Bone marrow (tissue), 2 donors: ENCODE results near the gene PEAK1.
A peak's percentile ranks its signal among the peaks of the same experiment; 100 is the strongest.

Experiments used
- DNase-seq, 2 donors: peaks; one replicate each; lab custom pipeline; 2025; lab: John Stamatoyannopoulos, UW

PEAK1 gene

DNA sequence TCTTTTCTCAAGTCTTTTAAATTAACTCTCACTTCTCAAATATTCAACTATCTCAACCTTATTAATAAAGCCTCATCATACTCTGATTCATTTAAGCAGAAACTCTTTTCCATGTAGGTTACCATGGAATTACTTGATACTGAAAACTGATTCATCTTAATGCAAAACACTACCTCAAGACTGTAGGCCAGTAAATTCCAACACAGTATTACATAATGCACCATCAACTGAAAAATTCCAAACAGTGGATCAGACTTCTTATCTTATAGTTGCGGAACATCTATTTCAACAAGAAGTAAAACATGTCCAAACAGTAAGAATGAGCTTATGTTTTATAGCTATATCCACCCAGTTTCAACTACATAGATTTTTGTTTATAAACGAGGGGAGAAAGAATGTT is 124.5 kb downstream of the PEAK1 start:
- no peak for DNase-seq

DNA sequence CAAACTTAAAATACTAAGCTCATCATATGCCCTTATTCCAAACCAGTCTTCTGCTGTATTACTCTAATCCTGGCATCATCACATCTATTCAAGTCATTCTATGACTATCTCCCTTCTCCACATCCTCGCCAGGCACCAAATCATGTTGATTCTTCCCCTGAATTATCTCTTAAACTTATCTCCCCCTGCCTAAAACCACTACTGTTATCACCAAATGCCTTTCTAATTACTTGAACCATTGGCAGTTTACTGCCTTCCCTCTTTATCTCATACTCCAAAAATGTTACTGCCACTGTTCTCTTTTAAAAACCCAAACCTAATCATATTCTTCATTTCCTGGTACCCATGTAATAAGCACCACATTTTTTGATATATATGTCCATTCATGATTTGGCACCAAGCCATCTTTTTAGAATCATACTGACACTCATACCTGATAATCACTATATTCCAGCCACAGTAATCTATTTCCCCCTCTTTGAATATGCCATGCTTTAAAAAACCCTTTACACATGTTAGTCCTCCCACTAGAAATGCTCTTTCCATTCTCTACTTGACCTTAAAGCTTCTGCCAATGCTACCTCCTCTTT is 126.8 kb downstream of the PEAK1 start:
- DNase-seq = no peak

DNA sequence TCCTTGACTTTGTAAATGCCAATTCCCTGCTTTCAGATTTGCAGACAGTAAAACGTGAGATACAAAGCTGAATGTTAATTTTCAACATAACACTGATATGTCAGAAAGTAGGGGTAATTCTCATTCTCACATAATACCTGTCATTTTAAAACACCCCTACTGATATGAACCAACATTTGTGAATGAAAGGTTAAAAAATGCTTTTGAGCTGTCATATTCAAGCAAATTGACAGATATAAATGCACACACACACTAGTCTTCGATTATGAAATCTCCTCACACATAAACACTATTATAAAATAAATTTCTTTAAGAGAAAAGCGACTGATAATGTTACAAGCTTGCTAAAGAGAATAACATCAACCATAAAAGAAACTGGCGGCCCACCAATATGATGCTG is 128.8 kb downstream of the PEAK1 start:
- DNase-seq = no peak

DNA sequence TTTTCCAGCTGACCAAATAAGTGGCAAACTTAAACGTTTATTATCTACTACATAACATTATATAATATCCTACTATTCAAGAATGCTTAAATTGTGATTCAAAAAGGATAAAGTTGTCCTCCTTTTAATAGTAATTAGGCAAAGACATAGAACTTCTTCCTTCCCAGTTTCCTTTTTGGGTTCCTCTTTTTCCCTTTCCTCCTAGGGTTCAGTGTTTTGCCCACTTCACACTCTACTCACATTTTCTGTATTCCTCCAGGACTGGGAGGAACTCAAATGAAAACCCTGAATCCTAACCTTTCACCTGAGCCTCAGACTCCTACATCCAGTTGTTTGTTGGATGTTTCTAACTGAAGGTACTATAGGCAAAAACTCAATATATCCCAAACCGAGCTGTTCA is 132.5 kb downstream of the PEAK1 start:
- DNase-seq = no peak

DNA sequence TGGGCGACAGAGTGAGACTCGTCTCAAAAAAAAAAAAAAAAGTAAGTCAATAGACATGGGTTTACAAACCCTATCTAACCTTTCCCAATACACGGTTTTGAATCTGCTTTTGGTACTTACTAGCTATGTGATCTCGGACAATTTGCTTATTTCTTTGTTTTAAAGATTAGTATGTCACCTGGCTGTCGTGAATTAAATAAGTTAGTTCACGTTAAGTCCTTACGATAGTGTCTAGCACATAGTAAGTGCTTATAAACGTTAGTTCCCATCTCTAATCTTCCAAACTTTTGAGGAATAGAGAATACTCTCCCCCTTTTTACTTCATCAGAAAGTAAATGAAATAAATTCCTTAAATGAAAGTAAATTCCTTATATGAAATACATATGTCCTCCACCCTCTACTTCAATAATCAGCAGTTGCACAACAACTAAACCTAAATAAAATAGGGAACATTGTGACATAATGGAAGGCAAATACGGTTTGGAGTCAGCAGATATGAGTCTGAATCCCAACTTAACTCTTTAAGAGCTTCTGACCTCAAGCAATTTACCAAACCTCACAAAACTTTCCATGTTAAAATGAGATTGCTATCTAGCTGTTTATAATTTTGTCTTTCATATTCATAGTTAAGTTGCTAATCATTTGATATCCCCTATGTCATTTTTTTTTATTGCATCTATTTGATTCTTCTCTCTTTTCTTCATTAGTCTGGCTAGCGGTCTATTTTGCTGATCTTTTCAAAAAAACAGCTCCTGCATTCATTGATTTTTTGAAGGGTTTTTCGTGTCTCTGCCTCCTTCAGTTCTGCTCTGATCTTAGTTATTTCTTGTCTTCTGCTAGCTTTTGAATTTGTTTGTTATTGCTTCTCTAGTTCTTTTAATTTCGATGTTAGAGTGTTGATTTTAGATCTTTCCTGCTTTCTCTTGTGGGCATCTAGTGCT is 134.6 kb downstream of the PEAK1 start:
- no peak for DNase-seq

DNA sequence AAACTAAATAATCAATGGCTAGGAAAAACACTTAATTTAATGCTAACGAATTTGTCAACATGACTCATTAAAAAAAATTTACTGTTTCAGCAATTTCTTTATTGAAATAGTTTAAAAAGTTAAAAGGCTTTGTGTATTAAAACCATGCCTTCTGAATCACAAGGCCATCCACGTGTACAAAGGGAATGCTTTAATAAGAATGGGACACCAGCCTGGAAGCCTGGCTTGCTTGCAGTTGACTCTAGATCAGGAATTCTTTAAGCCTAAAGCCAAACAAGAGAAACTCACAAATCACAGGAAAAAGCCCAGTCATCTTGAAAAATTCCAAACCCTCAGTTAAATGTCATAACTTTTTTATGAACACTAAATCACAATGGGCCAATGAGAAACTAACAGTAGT is 137.6 kb downstream of the PEAK1 start:
- DNase-seq = no peak

DNA sequence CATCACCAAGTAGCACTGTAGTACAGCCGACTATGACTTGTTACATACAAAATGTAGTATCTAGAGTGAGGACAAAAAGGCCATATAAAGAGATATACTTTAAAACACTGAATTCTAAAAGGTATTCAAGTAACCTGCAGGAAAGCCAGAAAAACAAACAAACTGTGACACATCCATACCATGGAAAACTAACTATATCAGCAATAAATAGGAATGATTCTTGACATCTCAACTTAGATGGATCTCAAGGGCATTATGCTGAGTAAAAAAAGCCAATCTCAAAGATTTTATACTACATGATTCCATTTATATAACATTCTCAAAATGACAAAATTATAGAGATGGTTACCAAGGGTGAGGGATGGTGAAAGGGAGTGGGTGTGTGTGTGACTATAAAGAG is 143.0 kb downstream of the PEAK1 start:
- DNase-seq = no peak

DNA sequence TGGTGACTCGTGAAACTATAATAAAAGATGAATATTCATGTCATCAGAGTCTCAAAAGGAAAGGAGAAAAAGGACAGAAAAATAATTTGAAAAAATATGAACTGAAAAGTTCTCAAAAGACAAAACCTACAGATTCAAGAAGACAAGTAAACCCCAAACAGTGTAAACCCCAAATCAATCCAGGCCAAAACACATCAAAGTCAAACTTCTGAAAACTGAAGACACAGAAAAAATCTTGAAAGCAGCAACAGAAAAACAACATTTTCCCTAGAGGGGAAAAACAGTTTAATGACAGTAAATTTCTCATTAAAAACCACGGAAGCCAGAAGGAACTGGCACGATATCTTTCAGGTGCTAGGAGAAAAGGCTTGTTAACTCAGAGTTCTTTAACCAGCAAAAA is 143.8 kb downstream of the PEAK1 start:
- DNase-seq = no peak

DNA sequence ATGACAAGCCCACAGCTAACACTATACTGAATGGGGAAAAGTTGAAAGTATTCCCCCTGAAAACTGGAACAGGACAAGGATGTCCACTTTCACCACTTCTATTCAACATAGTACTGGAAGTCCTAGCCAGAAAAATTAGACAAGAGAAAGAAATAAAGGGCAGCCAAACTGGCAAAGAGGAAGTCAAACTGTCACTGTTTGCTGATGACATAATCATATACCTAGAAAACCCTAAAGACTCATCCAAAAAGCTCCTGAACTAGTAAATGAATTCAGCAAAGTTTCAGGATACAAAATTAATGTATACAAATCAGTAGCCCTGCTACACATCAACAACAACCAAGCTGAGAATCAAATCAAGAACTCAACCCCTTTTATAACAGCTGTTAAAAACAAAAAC is 146.8 kb downstream of the PEAK1 start:
- DNase-seq = peak in 1 of 2 donors; percentile 37

DNA sequence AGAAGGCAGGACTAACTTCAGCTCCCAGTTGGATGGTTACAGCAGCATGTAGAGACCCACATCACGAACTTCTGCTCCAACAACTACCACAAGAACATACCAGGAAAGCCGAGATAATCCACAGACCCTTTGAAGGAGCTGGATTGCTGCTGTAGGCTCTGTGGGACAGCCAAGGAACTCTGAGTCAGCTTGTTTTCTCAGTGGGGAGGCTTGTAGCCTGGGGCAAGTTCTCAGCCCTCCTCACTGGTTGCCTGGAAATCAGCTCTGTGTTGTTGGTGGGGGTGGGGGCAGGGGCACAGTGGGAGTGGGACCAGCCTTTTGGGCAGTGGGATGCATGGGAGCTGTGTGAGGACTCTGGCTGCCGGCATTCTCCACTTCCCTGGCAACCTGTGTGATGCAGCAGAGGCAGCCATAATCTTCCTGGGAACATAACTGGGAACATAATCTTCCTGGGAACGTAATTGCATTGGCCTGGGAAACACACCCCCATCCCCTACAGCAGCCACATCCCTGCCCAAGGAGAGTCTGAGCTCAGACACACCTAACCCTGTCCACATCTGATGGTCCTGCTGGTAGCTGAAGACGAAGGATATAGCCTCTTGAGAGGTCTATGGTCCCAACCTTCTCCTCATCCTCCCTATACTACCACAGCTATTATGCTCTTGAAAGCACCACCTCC is 153.1 kb downstream of the PEAK1 start:
- no peak for DNase-seq

DNA sequence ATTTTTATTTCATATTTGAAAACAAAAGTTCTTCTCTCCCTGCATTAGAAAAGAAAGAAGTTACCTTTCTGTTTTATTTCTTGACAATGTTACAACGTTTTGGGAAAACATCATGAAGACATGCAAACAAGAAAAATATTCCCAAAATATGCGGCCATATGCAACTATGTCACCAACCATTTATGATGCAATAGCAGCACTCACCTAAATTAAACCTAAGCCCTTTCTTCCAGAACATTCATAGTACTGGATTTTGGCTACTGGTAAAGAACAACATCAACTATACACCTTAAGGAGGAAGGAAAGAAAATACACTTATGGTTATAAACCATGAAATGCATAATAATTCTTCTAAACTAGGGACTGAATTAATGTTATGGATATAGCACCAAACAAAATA is 164.5 kb downstream of the PEAK1 start:
- no peak for DNase-seq

DNA sequence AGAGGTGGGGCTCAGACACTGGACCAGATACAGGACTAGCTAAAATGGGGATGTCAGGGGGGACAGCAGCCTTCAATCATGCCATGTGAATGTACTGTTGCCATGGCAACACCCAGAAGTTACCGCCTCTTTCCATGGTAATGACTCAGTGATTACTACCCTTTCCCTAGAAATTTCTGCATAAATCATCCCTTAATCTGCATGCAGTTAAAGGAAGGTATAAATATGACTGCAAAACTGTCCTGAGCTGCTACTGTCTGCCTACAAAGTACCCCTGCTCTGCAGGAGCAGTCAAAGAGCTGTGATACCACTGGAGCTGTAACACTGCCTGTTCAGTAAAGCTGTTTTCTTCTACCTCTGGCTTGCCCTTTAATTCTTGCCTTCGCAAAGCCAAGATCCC is 168.2 kb downstream of the PEAK1 start:
- DNase-seq = no peak

DNA sequence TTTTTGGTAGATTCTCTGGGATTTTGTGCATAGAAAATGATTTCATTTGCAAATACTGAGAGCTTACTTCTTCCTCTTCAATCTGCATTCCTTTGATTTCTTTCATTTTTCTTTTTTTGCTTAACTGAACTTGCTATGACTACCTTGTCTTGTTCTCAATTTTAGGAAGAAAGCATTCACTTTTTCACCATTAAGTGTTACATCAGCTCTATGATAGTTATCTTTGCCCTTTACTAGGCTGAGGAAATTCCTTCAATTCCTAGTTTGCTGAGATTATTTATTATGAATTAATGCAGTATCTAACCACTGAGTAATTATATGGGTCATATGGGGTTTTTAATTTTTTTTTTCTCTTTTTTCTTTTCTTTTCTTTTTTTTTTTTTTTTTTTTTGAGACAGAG is 172.8 kb downstream of the PEAK1 start:
- no peak for DNase-seq

DNA sequence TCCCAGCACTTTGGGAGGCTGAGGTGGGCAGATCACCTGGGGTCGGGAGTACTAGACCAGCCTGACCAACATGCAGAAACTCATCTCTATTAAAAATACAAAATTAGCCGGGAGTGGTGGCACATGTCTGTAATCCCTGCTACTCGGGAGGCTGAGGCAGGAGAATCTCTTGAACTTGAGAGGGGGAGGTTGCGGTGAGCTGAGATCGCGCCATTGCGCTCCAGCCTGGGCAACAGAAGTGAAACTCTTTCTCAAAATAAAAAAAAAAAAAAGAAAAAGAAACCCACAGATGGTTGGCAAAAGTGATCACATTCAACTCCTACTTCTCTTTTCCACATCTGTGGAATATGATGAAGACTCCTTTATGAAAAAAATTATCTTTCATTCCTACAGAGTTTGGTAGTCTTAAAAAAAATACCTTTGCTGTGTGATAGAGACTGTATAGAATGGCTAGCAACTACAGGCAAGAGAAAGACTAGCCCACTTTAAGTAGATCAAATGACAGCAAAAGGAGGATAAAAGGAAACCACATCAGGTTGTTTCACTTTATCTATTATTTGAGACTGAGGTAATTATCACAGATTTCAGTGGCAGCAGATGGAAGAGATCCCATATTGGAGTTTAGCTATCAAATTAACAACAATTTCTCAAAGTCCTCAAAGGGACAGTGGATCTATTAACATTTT is 176.0 kb downstream of the PEAK1 start:
- no peak for DNase-seq

DNA sequence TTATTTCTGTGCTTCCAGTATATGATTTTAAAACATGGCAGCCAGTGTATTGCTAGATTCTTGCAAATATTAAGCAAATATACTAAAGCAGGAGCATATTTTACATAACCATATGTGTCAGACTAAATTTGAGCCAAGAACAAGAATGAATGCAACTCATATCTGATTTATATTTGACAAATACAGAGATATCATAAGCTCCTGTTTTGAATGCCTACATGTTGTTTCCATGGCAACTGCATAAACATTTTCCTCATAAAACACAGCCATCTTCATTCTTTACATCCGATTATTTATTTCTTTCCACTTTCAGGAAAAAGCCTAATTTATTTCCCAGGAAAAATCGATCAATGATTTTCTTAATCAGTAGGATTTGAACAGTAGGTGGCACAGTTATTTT is 176.8 kb downstream of the PEAK1 start:
- DNase-seq = no peak

DNA sequence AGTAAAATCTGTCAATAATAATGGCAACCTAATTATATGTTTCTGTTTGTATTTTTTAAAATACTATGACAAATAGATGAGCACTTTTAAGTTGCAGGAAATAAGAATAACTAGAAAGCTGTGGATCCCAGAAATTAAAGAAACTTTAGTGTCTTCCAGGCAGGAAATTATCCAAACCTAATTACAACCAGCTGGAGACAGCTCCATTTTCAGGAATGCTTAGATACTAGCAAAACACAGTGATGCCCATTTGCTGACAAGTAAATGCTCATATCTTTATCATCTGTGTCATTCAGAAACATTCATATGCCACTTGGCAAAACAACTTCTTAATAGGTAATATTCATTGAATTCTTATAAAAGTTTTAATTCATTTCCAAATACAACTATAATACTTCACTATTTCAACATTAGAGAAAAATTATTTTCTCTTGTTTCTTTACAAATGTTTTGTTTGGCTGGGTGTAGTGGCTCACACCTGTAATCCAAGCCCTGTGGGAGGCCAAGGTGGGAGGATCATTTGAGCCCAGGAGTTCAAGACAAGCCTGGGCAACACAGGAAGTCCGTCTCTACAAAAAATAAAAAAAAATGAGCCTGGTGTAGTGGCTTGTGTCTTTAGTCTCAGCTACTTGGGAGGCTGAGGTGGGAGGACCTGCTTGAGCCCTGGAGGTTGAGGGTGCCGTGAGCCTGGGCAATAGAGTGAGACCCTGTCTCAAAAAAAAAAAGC is 179.9 kb downstream of the PEAK1 start:
- DNase-seq = no peak

DNA sequence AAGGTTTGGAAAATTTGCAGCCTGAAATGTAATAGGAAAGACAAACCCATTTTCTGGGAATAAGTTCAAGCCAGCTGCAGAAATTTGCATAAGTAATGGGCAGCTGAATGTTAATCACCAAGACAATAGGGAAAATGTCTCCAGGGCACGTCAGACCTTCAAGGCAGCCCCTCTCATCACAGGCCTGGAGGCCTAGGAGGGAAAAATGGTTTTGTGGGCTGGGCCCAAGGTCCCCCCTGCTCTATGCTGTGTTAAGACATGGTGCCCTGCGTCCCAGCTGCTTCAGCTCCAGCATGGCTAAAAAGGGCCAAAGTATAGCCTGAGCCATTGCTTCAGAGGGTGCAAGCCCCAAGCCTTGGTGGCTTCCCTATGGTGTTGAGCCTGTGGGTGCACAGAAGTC is 184.3 kb downstream of the PEAK1 start:
- no peak for DNase-seq

DNA sequence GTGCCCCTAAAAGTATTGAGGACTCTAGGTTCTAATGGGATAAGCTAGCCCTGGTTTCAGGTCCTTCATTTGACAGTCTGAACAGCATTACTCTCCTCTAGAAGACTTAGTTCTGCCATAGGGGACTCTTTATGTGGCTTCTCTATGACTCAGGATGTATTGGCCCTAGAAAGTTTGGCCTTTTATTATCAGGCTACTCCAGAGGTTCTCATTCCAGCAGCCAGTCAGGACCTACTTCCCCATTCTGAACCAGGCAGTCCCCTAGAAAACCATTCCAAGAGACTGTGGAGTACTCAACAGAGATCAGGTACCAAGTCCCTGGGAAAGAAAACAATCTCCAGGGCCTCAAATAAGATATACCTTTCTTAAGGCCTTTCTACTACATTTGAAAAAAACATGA is 191.1 kb downstream of the PEAK1 start:
- peak in 1 of 2 donors; percentile 40 for DNase-seq

DNA sequence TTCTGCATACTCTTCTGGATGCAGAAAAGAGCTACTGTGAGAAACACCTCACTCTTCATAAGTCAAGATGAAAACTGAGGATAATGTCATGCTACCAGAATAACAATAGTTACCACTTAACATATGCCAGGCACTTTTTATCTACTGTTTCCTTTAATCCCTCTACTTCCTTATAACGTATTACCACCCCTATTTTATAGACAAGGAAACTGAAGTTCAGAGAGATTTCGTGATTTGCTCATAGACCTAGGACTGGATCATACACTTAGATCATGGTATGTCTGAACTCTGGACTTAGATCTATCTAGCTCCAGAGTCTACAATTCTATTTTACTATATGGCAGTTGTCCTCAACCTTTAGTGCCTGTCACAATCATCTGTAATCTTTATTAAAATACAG is 193.3 kb downstream of the PEAK1 start:
- peak in 1 of 2 donors; percentile 14 for DNase-seq

DNA sequence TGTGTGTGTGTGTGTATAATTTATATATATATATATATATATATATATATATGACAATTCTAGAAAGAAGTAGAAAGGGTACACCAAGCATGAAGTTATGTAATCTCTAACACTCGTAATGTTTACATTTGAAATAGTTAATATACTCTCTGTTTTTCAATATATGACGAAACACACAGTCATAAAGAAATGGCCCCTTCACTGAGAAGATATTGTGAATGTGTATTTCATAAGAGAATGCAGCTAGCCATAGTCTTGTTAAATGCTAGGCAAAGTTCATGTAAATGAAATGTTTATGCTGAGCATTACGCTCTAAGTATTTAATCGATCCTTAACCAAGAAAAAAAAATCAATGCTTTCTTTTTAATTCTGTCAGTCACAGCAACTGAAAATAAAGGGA is 194.3 kb downstream of the PEAK1 start:
- no peak for DNase-seq

DNA sequence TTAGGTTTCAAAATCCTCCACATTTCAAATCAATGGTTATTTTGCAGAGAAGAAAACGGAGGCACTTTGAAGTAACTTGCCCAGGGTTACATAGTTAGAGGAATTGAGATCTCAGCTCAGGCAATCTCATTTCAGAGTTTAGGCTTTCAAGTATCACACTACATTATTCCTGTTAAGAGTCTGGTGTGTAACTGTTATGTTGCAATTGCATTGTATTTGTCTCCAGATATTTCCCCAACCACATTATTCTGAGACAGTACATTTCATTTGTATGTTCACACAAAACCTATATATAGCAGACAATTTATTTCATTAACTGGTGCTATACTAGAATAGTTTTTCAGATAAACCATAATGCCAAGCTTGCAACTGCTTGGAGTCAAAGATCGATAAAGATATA is 194.8 kb downstream of the PEAK1 start:
- no peak for DNase-seq

DNA sequence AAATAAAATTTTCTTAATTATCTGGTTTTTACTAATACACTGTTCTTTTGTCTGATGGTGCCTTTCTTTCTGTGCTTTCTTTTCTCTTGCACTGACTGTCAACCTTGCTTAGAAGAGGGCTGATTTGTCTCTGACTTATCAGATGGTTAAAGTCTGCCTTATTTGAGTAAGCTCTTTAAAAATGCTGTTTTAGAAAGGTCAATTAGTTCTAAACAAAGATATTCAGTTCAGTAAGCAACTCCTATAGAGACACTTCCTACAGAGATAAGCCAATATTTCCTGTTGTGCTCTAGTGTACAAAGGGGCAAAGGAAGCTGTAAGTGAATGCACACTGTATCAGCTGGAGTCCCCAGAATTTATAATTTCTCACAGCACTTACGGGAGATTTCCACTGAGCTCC is 195.6 kb downstream of the PEAK1 start:
- DNase-seq = no peak
